Endothelial cell of umbilical vein (primary cell): ENCODE results near the gene LRRN4. TPM values are rescaled to one million over a fixed set of nuclear protein-coding genes. Genes with fewer than 3 reads are reported as not detected.

ENCODE experiments used
- BruUV-seq: library from RNA; stranded (reverse); fragments of 400-500 nt; replicated peaks from 2 replicates; lab custom pipeline; 2021; lab: Mats Ljungman, UMichigan
- CTCF ChIA-PET: fragments of 300-600, 350-600 bp; sonication (Branson Sonifier 250); formaldehyde crosslinking; loops from one replicate; lab custom pipeline; 2021; ENCODE audit warnings: antibody characterized with exemption, inconsistent platforms; lab: Charles Lee
- POLR2A ChIA-PET: fragments of 300-600, 350-600 bp; sonication (Branson Sonifier 250); formaldehyde crosslinking; loops from one replicate; lab custom pipeline; 2021; ENCODE audit warnings: antibody characterized with exemption, inconsistent platforms; lab: Charles Lee
- DNase-seq: peaks from one replicate; pipeline ENCODE4 v3.0.0-alpha.2; 2011; ENCODE audit warnings: low read depth, low spot score
- FAIRE-seq: peaks from 2 replicates; lab custom pipeline; 2011; peaks lifted over from hg19 to GRCh38; lab: Jason Lieb, UNC
- H2AFZ ChIP-seq: 2 replicates; pipeline ENCODE4 v1.6.0; 2012; ENCODE audit warnings: low read depth, low read length, control low read depth, inconsistent platforms
- H3K27ac ChIP-seq: 2 replicates; pipeline ENCODE4 v1.5.1; 2011; ENCODE audit warnings: low read depth, mild to moderate bottlenecking, control low read depth, low read length, moderate library complexity; ENCODE audit not compliant: insufficient read depth
- H3K27me3 ChIP-seq, 2 experiments: 2 replicates each; pipeline versions ENCODE4 v1.6.0 to v1.6.1; 2011; ENCODE audit warnings: low read length in 2 of 2, mixed read lengths in 1 of 2; ENCODE audit not compliant: control insufficient read depth in 2 of 2, insufficient read depth in 2 of 2
- H3K36me3 ChIP-seq, 2 experiments: 2 replicates in 1 of 2; 3 replicates in 1 of 2; pipeline ENCODE4 v1.5.1; 2011; ENCODE audit warnings: low read length in 2 of 2, mild to moderate bottlenecking in 1 of 2, moderate library complexity in 1 of 2; ENCODE audit not compliant: control insufficient read depth in 2 of 2, insufficient read depth in 2 of 2; ENCODE audit errors: extremely low read depth in 1 of 2
- H3K4me1 ChIP-seq: 3 replicates; pipeline ENCODE4 v1.5.1; 2011; ENCODE audit warnings: mild to moderate bottlenecking, low read length; ENCODE audit not compliant: control insufficient read depth, insufficient read depth; ENCODE audit errors: extremely low read depth
- H3K4me2 ChIP-seq: 2 replicates; pipeline ENCODE4 v1.6.1; 2011; ENCODE audit warnings: low read length, control low read depth, mixed read lengths; ENCODE audit not compliant: insufficient read depth
- H3K4me3 ChIP-seq, 3 experiments: fragments of 200-600 bp in 1 of 3; sonication (generic), shearing (Covaris generic) in 1 of 3; replicated peaks in 1 of 3; 2 replicates each; pipeline ENCODE4 v1.5.1; 2011 to 2016; ENCODE audit warnings: control low read depth in 3 of 3, low read length in 3 of 3, mild to moderate bottlenecking in 2 of 3, inconsistent platforms in 1 of 3, low read depth in 1 of 3, moderate library complexity in 1 of 3; ENCODE audit not compliant: insufficient read depth in 1 of 3
- H3K79me2 ChIP-seq: 2 replicates; pipeline ENCODE4 v1.6.0; 2012; ENCODE audit warnings: low read length, inconsistent platforms; ENCODE audit not compliant: control insufficient read depth, insufficient read depth
- H3K9ac ChIP-seq: replicated peaks from 2 replicates; pipeline ENCODE3; 2011; ENCODE audit warnings: low read length, control low read depth; ENCODE audit not compliant: insufficient read depth; ENCODE audit errors: extremely low read depth
- H3K9me1 ChIP-seq: replicated peaks from 3 replicates; pipeline ENCODE4 v1.6.0; 2011; ENCODE audit warnings: mild to moderate bottlenecking, low read length; ENCODE audit not compliant: control insufficient read depth, insufficient read depth; ENCODE audit errors: extremely low read depth
- H3K9me3 ChIP-seq: replicated peaks from 2 replicates; pipeline ENCODE4 v1.5.1; 2012; ENCODE audit warnings: low read length, inconsistent platforms; ENCODE audit not compliant: control insufficient read depth, insufficient read depth
- H4K20me1 ChIP-seq: replicated peaks from 2 replicates; pipeline ENCODE3; 2011; ENCODE audit warnings: mild to moderate bottlenecking, low read length; ENCODE audit not compliant: control insufficient read depth, insufficient read depth; ENCODE audit errors: extremely low read depth
- EZH2 ChIP-seq: IDR thresholded peaks from 2 replicates; pipeline ENCODE4 v1.6.1; 2012; ENCODE audit warnings: borderline replicate concordance, low read depth, mild to moderate bottlenecking, moderate library complexity, low read length, inconsistent platforms; ENCODE audit not compliant: severe bottlenecking
- FOS ChIP-seq: IDR thresholded peaks from 2 replicates; pipeline ENCODE4 v1.6.1; 2011; ENCODE audit warnings: mild to moderate bottlenecking, low read length, moderate library complexity, borderline replicate concordance; ENCODE audit not compliant: insufficient read depth
- GATA2 ChIP-seq: IDR thresholded peaks from 2 replicates; pipeline ENCODE4 v1.7.0; 2011; ENCODE audit warnings: low read depth, mild to moderate bottlenecking, moderate library complexity, mixed read lengths, low read length; ENCODE audit not compliant: insufficient read length, insufficient read depth
- JUN ChIP-seq: IDR thresholded peaks from 2 replicates; pipeline ENCODE4 v1.6.1; 2011; ENCODE audit warnings: borderline replicate concordance, low read depth; ENCODE audit not compliant: insufficient read length, insufficient read depth
- MYC ChIP-seq: IDR thresholded peaks from one replicate; pipeline ENCODE4 v1.6.1; 2011; ENCODE audit warnings: mild to moderate bottlenecking, low read depth, low read length
- POLR2A ChIP-seq: IDR thresholded peaks from 2 replicates; pipeline ENCODE4 v1.6.1; 2012; ENCODE audit warnings: low read depth, mild to moderate bottlenecking, control low read depth, low read length
- POLR2AphosphoS5 ChIP-seq: IDR thresholded peaks from 2 replicates; pipeline ENCODE4 v1.6.1; 2012; ENCODE audit warnings: low read depth, mild to moderate bottlenecking, control low read depth, low read length, moderate library complexity; ENCODE audit not compliant: insufficient read depth
- dilution Hi-C: fragments of 300-500 bp; cut with MboI; formaldehyde crosslinking; loops from one replicate; pipeline ENCODE4 v1.15.0; 2019; ENCODE audit warnings: low sequenced_read_pairs; ENCODE audit not compliant: extremely low pct_ligation_motif_present
- intact Hi-C: fragments of 100-400 bp; cut with micrococcal nuclease; formaldehyde crosslinking; loops from one replicate; pipeline ENCODE4 v1.10.0; 2022
- polyA plus RNA-seq, 4 experiments: library from polyadenylated mRNA; depleted of rRNA in 3 of 4; stranded (reverse) in 3 of 4; unstranded in 1 of 4; fragments of >200 nt; gene quantifications; 2 replicates each; pipeline versions ENCODE4 v1.2.1 to v1.2.3, GENCODE V29; 2011 to 2012; ENCODE audit warnings: missing spikeins in 1 of 4
- total RNA-seq: library from RNA; stranded (reverse); gene quantifications from 2 replicates; pipeline ENCODE4 v1.2.3, GENCODE V29; 2021
- TF ChIP-seq, protein P1 (sequence below), 2 donors: IDR thresholded peaks; 1 replicate in 1 of 2; 2 replicates in 1 of 2; pipeline ENCODE4 v1.5.1; 2011; ENCODE audit warnings: low read length in 2 of 2, mild to moderate bottlenecking in 2 of 2, moderate library complexity in 2 of 2, control low read depth in 1 of 2, inconsistent platforms in 1 of 2, low read depth in 1 of 2; ENCODE audit not compliant: insufficient read depth in 1 of 2; ENCODE audit errors: extremely low read depth in 1 of 2
- TF ChIP-seq, protein P2 (sequence below): IDR thresholded peaks from 2 replicates; pipeline ENCODE4 v1.6.1; 2011; ENCODE audit not compliant: insufficient read depth, insufficient read length

Gene LRRN4
- total and polyA plus RNA-seq, 2 donors (not counting 3 experiments of a cell fraction or from before 2014, with no cell fraction given) = not detected

DNA sequence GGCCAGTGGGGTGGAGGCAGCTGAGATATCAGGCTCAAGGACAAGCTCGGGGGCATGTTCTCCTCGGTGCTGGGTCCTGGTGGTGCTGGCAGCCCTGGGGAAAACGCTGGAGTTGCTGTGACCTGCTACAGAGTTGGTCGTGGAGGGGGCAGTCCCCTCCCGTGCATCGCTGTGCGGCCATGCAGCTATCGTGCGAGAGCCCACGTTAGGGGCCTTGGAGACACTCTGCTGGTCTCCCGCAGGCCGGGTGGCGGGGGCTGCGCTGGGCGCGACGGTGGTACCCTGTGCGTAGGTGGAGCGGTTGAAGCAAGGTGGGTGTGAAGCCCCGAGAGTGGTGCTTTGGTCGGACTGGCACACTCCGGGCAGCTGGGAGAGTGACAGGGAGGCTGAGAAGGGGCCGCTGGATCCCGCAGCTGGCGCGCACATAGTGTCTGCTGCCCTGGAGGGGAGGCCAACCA is 12.0 kb downstream of the LRRN4 start:
- intact Hi-C loops = no loop called here
- ChIA-PET POLR2A (no interaction called here), CTCF (no interaction called here)

More for the DNA sequence above, 12.0 kb downstream of the LRRN4 start:
- no peak overlapping the region for H3K4me3 ChIP-seq
- FAIRE-seq (no peak), DNase-seq (no peak)
- dilution Hi-C loops = no loop called here
- no peak overlapping the region for H3K9ac ChIP-seq
- no peaks in the 10 kb centered on the region for H4K20me1 ChIP-seq
- TF ChIP-seq, protein P1, sequence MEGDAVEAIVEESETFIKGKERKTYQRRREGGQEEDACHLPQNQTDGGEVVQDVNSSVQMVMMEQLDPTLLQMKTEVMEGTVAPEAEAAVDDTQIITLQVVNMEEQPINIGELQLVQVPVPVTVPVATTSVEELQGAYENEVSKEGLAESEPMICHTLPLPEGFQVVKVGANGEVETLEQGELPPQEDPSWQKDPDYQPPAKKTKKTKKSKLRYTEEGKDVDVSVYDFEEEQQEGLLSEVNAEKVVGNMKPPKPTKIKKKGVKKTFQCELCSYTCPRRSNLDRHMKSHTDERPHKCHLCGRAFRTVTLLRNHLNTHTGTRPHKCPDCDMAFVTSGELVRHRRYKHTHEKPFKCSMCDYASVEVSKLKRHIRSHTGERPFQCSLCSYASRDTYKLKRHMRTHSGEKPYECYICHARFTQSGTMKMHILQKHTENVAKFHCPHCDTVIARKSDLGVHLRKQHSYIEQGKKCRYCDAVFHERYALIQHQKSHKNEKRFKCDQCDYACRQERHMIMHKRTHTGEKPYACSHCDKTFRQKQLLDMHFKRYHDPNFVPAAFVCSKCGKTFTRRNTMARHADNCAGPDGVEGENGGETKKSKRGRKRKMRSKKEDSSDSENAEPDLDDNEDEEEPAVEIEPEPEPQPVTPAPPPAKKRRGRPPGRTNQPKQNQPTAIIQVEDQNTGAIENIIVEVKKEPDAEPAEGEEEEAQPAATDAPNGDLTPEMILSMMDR (IDR thresholded peaks at IDR 0.05; ENCODE audit: extremely low read depth in 1 of 2, insufficient read depth in 1 of 2, low read depth in 1 of 2, low read length in 2 of 2) = no peak
- TF ChIP-seq FOS (no peak), POLR2A (no peak), MYC (no peak), GATA2 (no peak), JUN (no peak), EZH2 (no peak), POLR2AphosphoS5 (no peak)
- TF ChIP-seq, protein P2, sequence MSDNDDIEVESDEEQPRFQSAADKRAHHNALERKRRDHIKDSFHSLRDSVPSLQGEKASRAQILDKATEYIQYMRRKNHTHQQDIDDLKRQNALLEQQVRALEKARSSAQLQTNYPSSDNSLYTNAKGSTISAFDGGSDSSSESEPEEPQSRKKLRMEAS = no peak
- no peaks in the 10 kb centered on the region for H3K9me1 ChIP-seq
- H2AFZ ChIP-seq = no peak overlapping the region
- no TSS peak for BruUV-seq
- H3K79me2 ChIP-seq = no peaks in the 10 kb centered on the region
- H3K4me1 ChIP-seq = no peaks in the 10 kb centered on the region
- no peaks in the 10 kb centered on the region for H3K9me3 ChIP-seq
- H3K4me2 ChIP-seq = no peak overlapping the region
- peaks cover 10 to 26% of the 10 kb centered on the region in 2 experiments for H3K36me3 ChIP-seq
- H3K27me3 ChIP-seq = no peaks in the 10 kb centered on the region
- no peak overlapping the region for H3K27ac ChIP-seq
